Type B pancreatic cell (in vitro differentiated cells): Measurements from ENCODE around the gene ZCCHC2. TPM values are rescaled to one million over a fixed set of nuclear protein-coding genes. Genes with fewer than 3 reads are reported as not detected.

Experiments used
- DNase-seq: peaks from one replicate; pipeline ENCODE4 v3.0.0; 2021; ENCODE audit warnings: mixed read lengths; ENCODE audit not compliant: unreplicated experiment; ENCODE audit errors: extremely low spot score
- H3K27ac Mint-ChIP-seq: 2 replicates; pipeline ENCODE4 v1.8.0; 2021; ENCODE audit warnings: mild to moderate bottlenecking, mixed read lengths
- H3K27me3 Mint-ChIP-seq: 2 replicates; pipeline ENCODE4 v1.8.0; 2021; ENCODE audit warnings: mixed read lengths
- H3K36me3 Mint-ChIP-seq: 2 replicates; pipeline ENCODE4 v1.8.0; 2021; ENCODE audit warnings: mixed read lengths
- H3K4me1 Mint-ChIP-seq: one replicate; pipeline ENCODE4 v1.8.0; 2021; ENCODE audit warnings: mixed read lengths; ENCODE audit not compliant: unreplicated experiment
- H3K4me3 Mint-ChIP-seq: 2 replicates; pipeline ENCODE4 v1.8.0; 2021; ENCODE audit warnings: mild to moderate bottlenecking, mixed read lengths
- H3K9me3 Mint-ChIP-seq: 2 replicates; pipeline ENCODE4 v1.8.0; 2021; ENCODE audit warnings: mixed read lengths
- CTCF ChIP-seq: fragments of 200-600 bp; sonication (generic); conservative IDR thresholded peaks from 2 replicates; pipeline ENCODE4 v1.5.0; 2021; ENCODE audit warnings: antibody characterized with exemption, mild to moderate bottlenecking
- total RNA-seq: library from RNA; stranded (reverse); gene quantifications from 2 replicates; pipeline ENCODE4 v1.2.1, GENCODE V29; 2021; ENCODE audit warnings: low replicate concordance

The ZCCHC2 gene
- total RNA-seq, 1 donor from 2014 or later: 18.0 TPM

- peak; percentile 45 for DNase-seq
- Mint-ChIP-seq H3K4me1 (peaks cover 12% of the 10 kb centered on the region), H3K27ac (no peak overlapping the region), H3K4me3 (no peak overlapping the region), H3K36me3 (peaks cover 10% of the 10 kb centered on the region), H3K27me3 (no peaks in the 10 kb centered on the region), H3K9me3 (no peaks in the 10 kb centered on the region)
- TF ChIP-seq CTCF: no peak
Observed at GRCh38 chr18:62585274-62586150, 62.7 kb downstream of the ZCCHC2 start.

DNA sequence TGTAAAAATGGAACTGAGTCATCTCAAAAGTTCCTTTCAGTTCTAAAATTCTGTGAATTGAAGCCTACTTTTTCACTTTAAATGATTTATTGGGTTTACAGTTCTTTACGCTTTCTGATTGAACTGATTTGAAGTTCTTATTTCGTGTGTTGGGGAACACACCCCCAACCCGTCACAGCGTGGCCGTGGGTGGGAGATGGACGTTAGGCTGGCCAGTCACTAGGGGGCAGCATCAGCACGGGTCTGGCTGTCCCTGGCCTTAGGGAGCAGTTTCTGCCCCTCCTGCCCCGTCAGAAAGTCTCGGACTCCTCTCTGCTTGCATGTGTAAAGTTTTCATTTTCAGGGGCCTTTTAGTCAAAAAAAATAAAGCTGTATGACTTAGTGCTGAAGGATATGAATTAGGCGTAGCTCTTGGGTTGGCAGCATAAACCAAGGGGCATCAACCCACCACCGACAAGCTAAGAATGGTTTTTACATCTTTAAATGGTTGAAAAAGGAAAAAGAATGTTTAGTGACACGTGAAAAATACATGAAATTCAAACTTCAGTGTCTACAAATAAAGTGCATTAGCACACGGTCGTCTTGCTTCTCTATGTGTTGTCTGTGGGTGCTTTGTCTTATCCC is 63.4 kb downstream of the ZCCHC2 start:
- H3K27ac Mint-ChIP-seq: no peak overlapping the region

GRCh38 chr18:62586781-62587487 is 64.1 kb downstream of the ZCCHC2 start:
- H3K4me3 Mint-ChIP-seq: no peak overlapping the region
- H3K27ac Mint-ChIP-seq: no peak overlapping the region
- no peaks in the 10 kb centered on the region for H3K27me3 Mint-ChIP-seq
- peak; percentile 40 for DNase-seq
- peaks cover 12% of the 10 kb centered on the region for H3K4me1 Mint-ChIP-seq
- H3K9me3 Mint-ChIP-seq: no peaks in the 10 kb centered on the region
- peaks cover 8% of the 10 kb centered on the region for H3K36me3 Mint-ChIP-seq
- TF ChIP-seq CTCF: no peak

More for the DNA sequence above, 63.4 kb downstream of the ZCCHC2 start:
- Mint-ChIP-seq H3K9me3 (no peaks in the 10 kb centered on the region), H3K4me1 (peaks cover 12% of the 10 kb centered on the region), H3K27me3 (no peaks in the 10 kb centered on the region), H3K36me3 (peaks cover 10% of the 10 kb centered on the region), H3K4me3 (no peak overlapping the region)
- DNase-seq: peak; percentile 83
- peak; percentile 94 for TF ChIP-seq CTCF

GRCh38 chr18:62587689-62588088 is 64.9 kb downstream of the ZCCHC2 start:
- peaks cover 5% of the 10 kb centered on the region for H3K36me3 Mint-ChIP-seq
- peak; percentile 29 for DNase-seq
- H3K27ac Mint-ChIP-seq: no peak overlapping the region
- TF ChIP-seq CTCF: no peak
- no peaks in the 10 kb centered on the region for H3K9me3 Mint-ChIP-seq
- H3K4me1 Mint-ChIP-seq: peaks cover 12% of the 10 kb centered on the region
- no peaks in the 10 kb centered on the region for H3K27me3 Mint-ChIP-seq
- H3K4me3 Mint-ChIP-seq: no peak overlapping the region

DNA sequence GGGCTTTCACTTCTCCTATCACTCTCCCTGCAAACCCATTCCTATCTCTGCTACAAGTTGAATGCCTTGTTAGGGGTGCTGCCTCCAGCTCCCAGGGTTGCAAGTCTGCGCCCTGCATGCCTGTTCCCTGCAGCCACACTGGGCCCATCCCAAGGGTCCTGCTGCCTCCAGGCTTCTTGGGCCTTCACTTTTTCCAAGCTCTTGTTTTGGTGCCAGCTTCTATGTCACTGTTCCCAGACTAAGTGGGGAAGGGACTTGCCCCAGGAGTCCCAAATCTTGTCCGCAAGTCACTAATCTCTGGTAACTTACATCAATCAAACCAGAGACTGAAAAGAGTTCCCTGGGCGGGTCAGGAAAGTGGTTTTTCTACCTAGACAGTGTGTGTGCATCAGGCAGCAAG is 65.4 kb downstream of the ZCCHC2 start:
- H3K9me3 Mint-ChIP-seq: peaks cover 4% of the 10 kb centered on the region
- H3K4me3 Mint-ChIP-seq: no peak overlapping the region
- DNase-seq: peak; percentile 51
- H3K4me1 Mint-ChIP-seq: peaks cover 12% of the 10 kb centered on the region
- TF ChIP-seq CTCF: no peak
- H3K36me3 Mint-ChIP-seq: peaks cover 5% of the 10 kb centered on the region
- peaks cover 3% of the 10 kb centered on the region for H3K27me3 Mint-ChIP-seq
- H3K27ac Mint-ChIP-seq: no peak overlapping the region
